H1 (cell line): Measurements from ENCODE around the gene GIN1. TPM values are rescaled to one million over a fixed set of nuclear protein-coding genes. Genes with fewer than 3 reads are reported as not detected.

Experiments used
- CTCF ChIA-PET: fragments of 300-600 bp; sonication (Branson Sonifier 250); formaldehyde crosslinking; loops from one replicate; lab custom pipeline; 2021; ENCODE audit not compliant: partially characterized antibody; lab: Charles Lee
- POLR2A ChIA-PET: fragments of 300-600 bp; sonication (Branson Sonifier 250); formaldehyde crosslinking; loops from one replicate; lab custom pipeline; 2021; ENCODE audit warnings: inconsistent platforms; ENCODE audit not compliant: partially characterized antibody; lab: Charles Lee
- DNase-seq, 2 experiments: peaks; one replicate each; pipeline versions ENCODE4 v3.0.0 to v3.0.0-alpha.2; 2010 to 2022; ENCODE audit warnings: low spot score in 2 of 2, low read depth in 1 of 2, mixed read lengths in 1 of 2
- FAIRE-seq: peaks from 2 replicates; lab custom pipeline; 2011; peaks lifted over from hg19 to GRCh38; lab: Jason Lieb, UNC
- H2AFZ ChIP-seq: 2 replicates; pipeline ENCODE4 v1.8.1; 2012; ENCODE audit warnings: low read length, inconsistent platforms
- H2AK5ac ChIP-seq: 2 replicates; pipeline ENCODE4 v1.6.1; 2013; ENCODE audit warnings: low read depth, low read length
- H2BK120ac ChIP-seq: replicated peaks from 2 replicates; pipeline ENCODE3; 2013; ENCODE audit warnings: low read depth, low read length, inconsistent platforms
- H2BK12ac ChIP-seq: 2 replicates; pipeline ENCODE4 v1.6.1; 2013; ENCODE audit warnings: low read depth, low read length
- H2BK15ac ChIP-seq: 2 replicates; pipeline ENCODE4 v1.6.1; 2013; ENCODE audit warnings: low read length
- H2BK20ac ChIP-seq: 2 replicates; pipeline ENCODE4 v1.6.1; 2013; ENCODE audit warnings: low read length
- H2BK5ac ChIP-seq: 2 replicates; pipeline ENCODE4 v1.6.1; 2013; ENCODE audit warnings: low read depth, low read length
- H3K14ac ChIP-seq: 2 replicates; pipeline ENCODE4 v1.6.1; 2013; ENCODE audit warnings: inconsistent platforms; ENCODE audit not compliant: insufficient read length
- H3K18ac ChIP-seq: 2 replicates; pipeline ENCODE4 v1.6.1; 2013; ENCODE audit warnings: low read length; ENCODE audit errors: extremely low read depth
- H3K23ac ChIP-seq: 2 replicates; pipeline ENCODE4 v1.6.1; 2013; ENCODE audit warnings: inconsistent platforms; ENCODE audit not compliant: insufficient read length
- H3K23me2 ChIP-seq: 2 replicates; pipeline ENCODE4 v1.6.1; 2013; ENCODE audit warnings: low read depth, low read length
- H3K27ac ChIP-seq: 2 replicates; pipeline ENCODE4 v1.6.1; 2011; ENCODE audit warnings: low read depth, low read length, inconsistent platforms
- H3K27me3 ChIP-seq, 4 experiments: replicated peaks in 1 of 4; 1 replicate in 1 of 4; 2 replicates in 3 of 4; pipeline versions ENCODE4 v1.6.1 to v1.8.1; 2011 to 2013; ENCODE audit warnings: low read length in 3 of 4, mild to moderate bottlenecking in 3 of 4, inconsistent platforms in 2 of 4, mixed read lengths in 2 of 4, moderate library complexity in 1 of 4; ENCODE audit not compliant: control insufficient read depth in 3 of 4, insufficient read depth in 3 of 4; ENCODE audit errors: extremely low read depth in 1 of 4
- H3K36me3 ChIP-seq, 4 experiments: 2 replicates each; pipeline versions ENCODE4 v1.6.1 to v1.8.1; 2011 to 2013; ENCODE audit warnings: mild to moderate bottlenecking in 4 of 4, low read length in 3 of 4, moderate library complexity in 2 of 4, control low read depth in 1 of 4, inconsistent platforms in 1 of 4; ENCODE audit not compliant: insufficient read depth in 4 of 4, control insufficient read depth in 2 of 4
- H3K4ac ChIP-seq: replicated peaks from 2 replicates; pipeline ENCODE3; 2013; ENCODE audit warnings: low read length, low read depth, mixed read lengths, inconsistent platforms; ENCODE audit not compliant: insufficient read length
- H3K4me1 ChIP-seq, 4 experiments: replicated peaks in 1 of 4; 1 replicate in 1 of 4; 2 replicates in 3 of 4; pipeline versions ENCODE4 v1.6.1 to v1.8.1; 2011 to 2013; ENCODE audit warnings: low read length in 3 of 4, inconsistent platforms in 2 of 4, mixed read lengths in 1 of 4; ENCODE audit not compliant: insufficient read depth in 4 of 4, control insufficient read depth in 3 of 4
- H3K4me2 ChIP-seq, 2 experiments: 2 replicates each; pipeline versions ENCODE4 v1.6.1 to v1.8.1; 2011 to 2013; ENCODE audit warnings: low read depth in 2 of 2, low read length in 2 of 2, control low read depth in 1 of 2, inconsistent platforms in 1 of 2, mild to moderate bottlenecking in 1 of 2; ENCODE audit not compliant: insufficient read depth in 1 of 2
- H3K4me3 ChIP-seq, 4 experiments: fragments of 200-600, 300-600 bp in 1 of 4; sonication (generic), shearing (Covaris generic), sonication (Bioruptor Twin) in 1 of 4; 2 replicates each; pipeline versions ENCODE4 v1.5.1 to v1.8.1; 2011 to 2016; ENCODE audit warnings: low read length in 4 of 4, low read depth in 3 of 4, control low read depth in 2 of 4, inconsistent platforms in 2 of 4, mild to moderate bottlenecking in 2 of 4, mixed read lengths in 1 of 4, moderate library complexity in 1 of 4; ENCODE audit not compliant: insufficient read depth in 2 of 4; ENCODE audit errors: extremely low read depth in 1 of 4
- H3K56ac ChIP-seq: replicated peaks from 2 replicates; pipeline ENCODE3; 2013; ENCODE audit warnings: low read depth, mild to moderate bottlenecking, mixed read lengths, low read length, inconsistent platforms; ENCODE audit not compliant: insufficient read length
- H3K79me1 ChIP-seq: 2 replicates; pipeline ENCODE4 v1.6.1; 2013; ENCODE audit warnings: low read depth, low read length, control low read depth
- H3K79me2 ChIP-seq, 2 experiments: 2 replicates each; pipeline versions ENCODE4 v1.6.1 to v1.8.1; 2012 to 2013; ENCODE audit warnings: low read length in 2 of 2, mild to moderate bottlenecking in 2 of 2, inconsistent platforms in 1 of 2; ENCODE audit not compliant: insufficient read depth in 2 of 2, control insufficient read depth in 1 of 2
- H3K9ac ChIP-seq, 4 experiments: replicated peaks in 1 of 4; 1 replicate in 1 of 4; 2 replicates in 3 of 4; pipeline versions ENCODE4 v1.6.1 to v1.8.1; 2011 to 2013; ENCODE audit warnings: low read depth in 3 of 4, low read length in 3 of 4, control low read depth in 2 of 4, mild to moderate bottlenecking in 2 of 4, moderate library complexity in 2 of 4, inconsistent platforms in 1 of 4; ENCODE audit errors: extremely low read depth in 1 of 4
- H3K9me3 ChIP-seq, 2 experiments: 2 replicates each; pipeline versions ENCODE4 v1.6.1 to v1.8.1; 2012 to 2013; ENCODE audit warnings: mild to moderate bottlenecking in 2 of 2, moderate library complexity in 2 of 2, control low read depth in 1 of 2, inconsistent platforms in 1 of 2, low read depth in 1 of 2, low read length in 1 of 2, mixed read lengths in 1 of 2; ENCODE audit not compliant: insufficient read depth in 2 of 2
- H4K20me1 ChIP-seq, 2 experiments: replicated peaks in 1 of 2; 2 replicates each; pipeline versions ENCODE3 to v1.8.1; 2011 to 2013; ENCODE audit warnings: inconsistent platforms in 2 of 2, low read length in 2 of 2, mild to moderate bottlenecking in 1 of 2; ENCODE audit not compliant: insufficient read depth in 2 of 2, control insufficient read depth in 1 of 2
- H4K5ac ChIP-seq: 2 replicates; pipeline ENCODE4 v1.6.1; 2013; ENCODE audit warnings: low read length, low read depth, mixed read lengths, inconsistent platforms; ENCODE audit not compliant: insufficient read length
- H4K8ac ChIP-seq: 2 replicates; pipeline ENCODE4 v1.8.0; 2013; ENCODE audit warnings: mild to moderate bottlenecking, moderate library complexity, low read length, inconsistent platforms; ENCODE audit not compliant: insufficient read depth; ENCODE audit errors: extremely low read depth
- H4K91ac ChIP-seq: replicated peaks from 2 replicates; pipeline ENCODE3; 2013; ENCODE audit warnings: low read length, mixed read lengths, inconsistent platforms; ENCODE audit not compliant: insufficient read length
- CBX8 ChIP-seq: fragments of 300-800, 300-1000 bp; sonication (generic); IDR thresholded peaks from 2 replicates; pipeline ENCODE4 v1.7.1; 2016; ENCODE audit warnings: low read depth, low read length, borderline replicate concordance
- CTBP2 ChIP-seq: IDR thresholded peaks from 2 replicates; pipeline ENCODE4 v1.7.0; 2011; ENCODE audit warnings: borderline replicate concordance, mild to moderate bottlenecking, moderate library complexity, mixed read lengths, low read length; ENCODE audit not compliant: insufficient read depth, insufficient read length
- KDM5A ChIP-seq: fragments of 200-600 bp; IDR thresholded peaks from 2 replicates; pipeline ENCODE4 v1.7.1; 2012; ENCODE audit warnings: mild to moderate bottlenecking, low read length, inconsistent platforms, mixed read lengths
- MAFK ChIP-seq: IDR thresholded peaks from 2 replicates; pipeline ENCODE4 v1.6.1; 2012; ENCODE audit warnings: low read depth, mild to moderate bottlenecking, improper control_type of control experiment, low read length
- POU5F1 ChIP-seq: IDR thresholded peaks from 2 replicates; pipeline ENCODE4 v1.6.1; 2011; ENCODE audit warnings: low read depth, mild to moderate bottlenecking, low read length, moderate library complexity
- RBBP5 ChIP-seq: IDR thresholded peaks from 2 replicates; pipeline ENCODE4 v1.7.1; 2012; ENCODE audit warnings: low read depth, mild to moderate bottlenecking, inconsistent platforms, low read length, moderate library complexity, borderline replicate concordance
- SP1 ChIP-seq: IDR thresholded peaks from 2 replicates; pipeline ENCODE4 v1.6.1; 2011; ENCODE audit warnings: low read depth, low read length
- WGBS, 2 experiments: shearing (Covaris generic) in 1 of 2; methylation state at CpG; one replicate each; pipeline versions ENCODE4 v1.1.6 to v1.1.7; 2013 to 2015; ENCODE audit warnings: low lambda C conversion rate in 2 of 2, mixed read lengths in 2 of 2, inconsistent platforms in 1 of 2, low coverage in 1 of 2, missing lambda C conversion rate in 1 of 2; ENCODE audit not compliant: insufficient replicate concordance in 2 of 2, insufficient coverage in 1 of 2, insufficient read length in 1 of 2; ENCODE audit errors: extremely low coverage in 1 of 2, missing lambda C conversion rate in 1 of 2; 5-methylcytosine and 5-hydroxymethylcytosine counted together
- polyA plus RNA-seq, 7 experiments: library from polyadenylated mRNA; depleted of rRNA in 3 of 7; stranded (reverse) in 5 of 7; unstranded in 2 of 7; fragments of >200 nt in 5 of 7; fragments of 200-250 nt in 2 of 7; gene quantifications; 1 replicate in 5 of 7; 2 replicates in 1 of 7; 4 replicates in 1 of 7; pipeline versions ENCODE4 v1.2.1 to v1.2.3, GENCODE V29; 2011 to 2013; ENCODE audit warnings: missing spikeins in 2 of 7, mixed read lengths in 2 of 7
- total RNA-seq: library from RNA; stranded (reverse); fragmentation: NEBNext Ultra II Directional; extraction: Animal tissue kit (Norgen Biotek cat#: 25700); gene quantifications from 2 replicates; pipeline ENCODE4 v1.2.1, GENCODE V29; 2021

GIN1 gene
- total and polyA plus RNA-seq, 2 of the 8 experiments (the other 6 are each of a cell fraction or from before 2014, with no cell fraction given) = 1.9 to 7.1 TPM

DNA sequence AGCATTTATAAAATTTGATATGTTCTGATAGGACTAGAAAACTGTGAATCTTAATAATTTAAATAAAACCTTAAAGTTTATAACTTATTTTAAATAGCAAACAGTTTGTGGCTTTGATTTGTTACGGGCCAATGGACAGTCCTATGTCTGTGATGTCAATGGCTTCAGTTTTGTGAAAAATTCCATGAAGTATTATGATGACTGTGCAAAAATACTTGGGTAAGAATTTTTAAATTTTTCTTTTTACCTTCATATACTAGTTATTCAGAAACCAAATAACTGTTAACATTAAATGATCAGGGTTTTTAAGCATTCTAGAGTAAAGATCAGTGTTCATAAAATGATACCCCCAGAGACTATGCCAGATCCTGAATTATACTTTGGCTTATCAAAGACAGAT, 31.2 kb upstream of the GIN1 start:
- H3K23me2 ChIP-seq = no peaks in the 10 kb centered on the region
- no peak overlapping the region for H4K91ac ChIP-seq
- no peak overlapping the region for H2BK20ac ChIP-seq
- no peak overlapping the region for H3K4me3 ChIP-seq
- no peak overlapping the region for H2AFZ ChIP-seq
- H3K36me3 ChIP-seq = peaks cover 0 to 3% (median 0%) of the 10 kb centered on the region in 4 experiments; a peak in 1 of 8 replicates
- no peaks in the 10 kb centered on the region for H4K20me1 ChIP-seq
- ChIA-PET POLR2A (no interaction called here), CTCF (no interaction called here)
- H3K4me1 ChIP-seq = no peaks in the 10 kb centered on the region
- FAIRE-seq = no peak
- H3K14ac ChIP-seq = no peak overlapping the region
- no peak overlapping the region for H2BK12ac ChIP-seq
- H4K8ac ChIP-seq = no peak overlapping the region
- H3K9me3 ChIP-seq = no peaks in the 10 kb centered on the region
- WGBS, 2 experiments = 96% methylated on average over 1 of the region's 1 CpG; no CpG with 5 or more reads in 1 of the 2 experiments
- H4K5ac ChIP-seq = no peak overlapping the region
- no peak overlapping the region for H2BK15ac ChIP-seq
- no peak overlapping the region for H3K56ac ChIP-seq
- H3K4me2 ChIP-seq = no peak overlapping the region
- no peak overlapping the region for H2BK120ac ChIP-seq
- TF ChIP-seq CBX8 (no peak), SP1 (no peak), POU5F1 (no peak), RBBP5 (no peak), KDM5A (no peak), CTBP2 (no peak), MAFK (peak; percentile 69; the same call in 1 of the 2 replicates)
- H2BK5ac ChIP-seq = no peak overlapping the region
- H3K23ac ChIP-seq = no peak overlapping the region
- no peak overlapping the region for H3K18ac ChIP-seq
- no peaks in the 10 kb centered on the region for H3K27me3 ChIP-seq
- no peak overlapping the region for H3K9ac ChIP-seq
- no peak for DNase-seq
- no peaks in the 10 kb centered on the region for H3K79me1 ChIP-seq
- H2AK5ac ChIP-seq = no peak overlapping the region
- no peak overlapping the region for H3K4ac ChIP-seq
- H3K79me2 ChIP-seq = no peaks in the 10 kb centered on the region
- no peak overlapping the region for H3K27ac ChIP-seq
